Middle frontal gyrus (tissue), 1 donor: Measurements from ENCODE around the gene AMMECR1L.
"Not testable (repeated sequence)": the region's sequence is repeated elsewhere in the genome, so short reads cannot be mapped to it uniquely, and the experiment has no call there.

Experiments used
- DNase-seq: peaks from one replicate; pipeline ENCODE4 v3.0.0-alpha.2; 2015; ENCODE audit warnings: low spot score; ENCODE audit errors: extremely low spot score

Gene AMMECR1L

DNA sequence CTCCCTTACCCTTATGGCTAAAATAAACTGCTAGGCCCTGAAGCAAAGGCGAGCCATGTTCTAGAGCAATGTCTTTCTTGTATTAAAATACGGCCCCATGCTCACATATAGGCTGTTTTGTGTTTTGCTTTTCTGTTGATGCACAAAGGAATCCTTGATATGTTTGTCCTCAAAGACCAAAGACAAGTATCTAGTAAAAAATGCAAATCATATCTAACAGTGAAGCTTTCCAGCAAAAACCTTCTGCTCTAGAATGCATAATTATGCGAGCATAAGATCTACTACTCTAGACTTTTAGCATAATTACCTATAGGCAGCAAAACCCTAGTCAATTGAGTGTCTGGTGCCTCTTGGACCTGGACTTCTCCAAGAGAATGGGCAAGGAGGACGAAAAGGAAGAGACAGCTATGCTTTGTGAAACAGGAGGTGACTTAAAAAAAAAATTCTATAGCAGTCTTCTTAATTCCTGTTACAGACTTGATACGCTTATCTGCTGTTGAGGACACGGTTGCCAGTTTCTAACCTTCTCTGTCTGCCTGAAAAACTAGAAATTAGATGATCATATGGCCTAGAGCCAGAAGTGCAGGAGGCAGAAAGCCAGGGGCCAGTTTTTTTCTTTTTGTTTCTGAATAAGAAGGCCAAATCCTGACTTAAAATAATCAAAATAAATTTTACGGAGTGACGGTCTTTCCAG is 1.5 kb upstream of the AMMECR1L start:
- no peak for DNase-seq

DNA sequence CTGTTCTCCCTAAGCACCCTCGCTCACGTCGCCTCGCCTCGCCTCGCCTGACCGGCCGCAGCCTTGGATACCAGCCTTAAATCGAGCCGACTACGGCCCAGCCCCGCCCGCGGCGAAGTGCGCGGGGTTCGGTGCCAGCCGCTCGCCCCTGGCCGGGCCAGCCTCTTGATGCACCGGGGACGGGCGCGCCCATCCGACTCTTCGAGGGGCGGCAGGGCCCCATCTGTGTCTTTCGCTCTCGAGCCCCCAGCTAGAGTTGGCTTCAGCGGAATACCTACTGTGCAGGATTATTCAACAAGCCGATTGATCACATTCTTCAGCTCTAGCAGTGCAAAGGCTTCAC is 808 bp upstream of the AMMECR1L start:
- not testable (repeated sequence) for DNase-seq

DNA sequence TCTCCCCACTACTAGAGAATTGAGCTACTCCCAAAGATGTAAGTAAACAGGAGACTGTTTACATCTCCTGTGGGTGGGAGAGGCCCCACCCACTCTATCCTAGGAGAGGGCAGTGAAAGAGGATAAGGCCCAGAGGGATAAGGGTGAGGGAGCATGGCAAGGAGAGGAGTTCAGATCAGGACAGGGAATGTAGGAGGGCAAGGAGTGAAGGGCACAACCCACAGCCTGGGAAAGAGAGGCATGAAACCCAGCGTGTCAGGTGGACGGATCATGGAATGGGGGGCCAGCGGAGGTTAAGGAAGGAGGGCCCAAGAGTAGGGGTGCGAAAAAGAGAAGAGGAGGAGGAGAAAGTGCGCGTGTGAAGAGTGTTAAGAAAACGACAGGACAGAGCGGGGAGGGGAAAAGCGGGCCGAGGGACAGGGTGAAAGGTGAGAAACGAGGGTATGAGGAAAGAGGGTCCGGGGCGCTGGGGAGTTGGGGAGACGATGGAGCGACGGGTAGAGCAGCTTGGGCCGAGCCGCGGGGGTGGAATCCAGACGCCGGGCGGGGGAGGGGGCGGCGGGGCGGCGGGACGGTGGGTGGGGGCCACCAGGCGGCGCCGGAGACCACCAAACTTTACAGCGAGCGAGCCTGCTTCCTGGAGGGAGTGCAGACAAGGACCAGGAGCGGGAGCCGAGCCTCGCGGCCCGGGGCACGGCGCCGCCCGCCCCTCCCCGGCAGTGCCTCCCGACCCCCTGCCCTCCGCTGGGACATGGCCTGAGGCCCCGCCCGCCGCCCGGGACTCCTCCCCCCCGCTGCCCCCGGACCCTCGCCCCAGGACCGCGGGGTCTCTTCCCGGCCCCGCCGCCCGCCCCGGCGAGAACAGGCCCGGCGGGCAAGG is 655 bp downstream of the AMMECR1L start:
- not testable (repeated sequence) for DNase-seq

DNA sequence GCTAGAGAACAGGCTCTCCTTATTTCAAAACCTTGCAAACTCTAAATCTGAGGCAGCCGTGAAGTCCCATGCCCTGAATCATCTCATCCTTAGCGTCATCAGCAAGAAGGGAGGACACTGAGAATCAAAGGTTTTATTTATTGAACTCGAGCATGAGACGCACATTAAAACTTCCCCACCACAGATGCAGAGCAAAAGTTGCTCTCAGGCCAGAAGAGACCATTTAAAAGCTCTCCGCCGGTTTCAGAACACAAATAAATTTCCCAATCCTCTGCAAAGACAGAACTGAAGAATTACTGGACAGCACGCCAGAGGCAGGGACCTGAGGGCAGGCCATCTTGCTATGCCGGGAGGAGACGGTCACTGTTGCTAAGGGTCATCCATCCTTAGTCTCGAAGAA is 1.3 kb downstream of the AMMECR1L start:
- DNase-seq: no peak

DNA sequence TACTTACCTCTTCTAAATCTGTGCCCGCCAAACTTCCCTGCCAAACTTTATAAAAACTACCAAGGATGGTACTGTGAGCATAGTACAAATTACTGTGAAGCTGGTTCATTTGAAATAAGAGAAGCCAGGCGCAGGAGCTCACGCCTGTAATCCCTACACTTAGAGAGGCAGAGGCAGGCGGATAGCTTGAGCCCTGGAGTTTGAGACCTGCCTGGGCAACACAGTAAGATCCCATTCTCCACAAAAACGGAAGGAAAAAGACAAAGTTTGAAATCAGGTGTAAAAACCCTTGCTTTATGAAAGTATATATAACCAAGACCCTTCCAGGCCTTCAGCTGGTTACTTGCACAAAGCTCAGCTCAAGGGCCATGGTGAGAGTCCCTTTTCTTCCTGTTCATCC is 5.9 kb downstream of the AMMECR1L start:
- no peak for DNase-seq

DNA sequence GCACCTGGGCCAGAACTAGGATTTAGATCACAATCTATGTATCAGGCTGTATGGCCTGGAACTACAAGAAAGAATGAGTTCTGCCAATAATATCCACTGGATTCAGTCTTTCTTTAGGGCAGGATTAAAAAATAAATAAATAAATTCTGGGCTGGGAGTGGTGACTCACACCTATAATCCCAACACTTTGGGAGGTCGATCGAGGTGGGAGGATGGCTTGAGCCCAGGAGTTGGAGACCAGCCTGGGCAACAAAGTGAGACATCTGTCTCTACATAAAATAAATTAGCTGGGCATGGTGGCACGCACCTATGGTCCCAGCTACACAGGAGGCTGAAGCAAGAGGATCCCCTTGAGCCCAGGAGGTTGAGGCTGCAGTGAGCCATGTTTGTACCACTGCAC is 8.1 kb downstream of the AMMECR1L start:
- no peak for DNase-seq

DNA sequence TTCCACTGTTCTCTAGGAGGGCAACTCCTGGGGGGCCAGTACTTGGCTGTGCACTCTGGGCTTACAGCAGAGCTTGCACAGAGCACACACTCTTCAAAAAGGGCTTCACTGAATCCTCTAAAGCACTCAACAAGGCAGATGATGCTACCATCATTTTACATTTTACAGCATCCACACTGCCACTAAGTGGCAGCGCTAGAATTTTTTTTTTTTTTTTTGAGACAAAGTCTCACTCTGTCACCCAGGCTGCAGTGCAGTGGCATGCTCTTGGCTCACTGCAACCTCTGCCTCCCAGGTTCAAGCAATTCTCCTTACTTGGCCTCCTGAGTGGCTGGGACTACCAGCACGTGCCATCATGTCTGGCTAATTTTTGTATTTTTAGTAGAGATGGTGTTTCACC is 8.6 kb downstream of the AMMECR1L start:
- DNase-seq: no peak

DNA sequence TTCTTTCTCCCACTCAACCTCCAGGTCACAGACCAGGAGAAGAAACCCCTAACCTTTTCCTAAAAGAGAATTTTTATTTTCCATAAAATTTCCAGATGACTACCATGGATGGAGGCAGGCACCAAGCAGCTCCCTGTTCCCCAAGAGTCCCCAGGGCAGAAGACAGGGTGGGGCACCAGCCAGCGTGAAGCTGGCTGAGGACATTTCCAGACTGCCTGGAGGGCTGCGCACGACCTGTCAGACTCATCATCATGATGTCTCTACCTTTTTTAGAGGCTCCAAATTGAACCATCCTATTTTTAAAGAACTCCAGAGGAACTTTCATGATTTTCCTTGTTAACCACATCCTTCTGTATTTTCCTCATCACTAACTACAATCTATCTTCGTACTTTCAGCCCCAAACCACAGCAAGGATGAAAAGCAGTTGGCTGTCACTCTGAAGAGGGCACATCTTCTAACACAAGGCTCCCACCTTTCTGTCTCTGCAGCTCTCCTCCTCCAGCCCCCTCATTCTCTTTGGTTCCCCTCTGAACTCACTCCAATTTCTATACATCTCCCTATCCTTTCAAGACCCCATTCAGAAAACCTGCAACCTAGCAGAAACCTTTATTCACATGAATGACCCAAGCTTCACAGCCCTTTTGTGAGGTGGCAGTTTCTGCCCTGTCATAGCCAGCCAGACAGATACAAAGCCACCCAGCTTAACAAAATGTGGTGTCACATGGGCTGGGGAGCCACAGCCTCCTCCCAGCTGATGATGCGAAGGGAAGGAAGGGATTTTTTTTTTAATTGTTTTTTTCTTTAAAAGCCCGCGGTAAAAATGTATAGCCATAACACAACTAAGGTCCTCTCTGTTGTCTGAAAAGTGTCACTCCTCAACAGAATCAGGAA is 11.1 kb downstream of the AMMECR1L start:
- DNase-seq: no peak

DNA sequence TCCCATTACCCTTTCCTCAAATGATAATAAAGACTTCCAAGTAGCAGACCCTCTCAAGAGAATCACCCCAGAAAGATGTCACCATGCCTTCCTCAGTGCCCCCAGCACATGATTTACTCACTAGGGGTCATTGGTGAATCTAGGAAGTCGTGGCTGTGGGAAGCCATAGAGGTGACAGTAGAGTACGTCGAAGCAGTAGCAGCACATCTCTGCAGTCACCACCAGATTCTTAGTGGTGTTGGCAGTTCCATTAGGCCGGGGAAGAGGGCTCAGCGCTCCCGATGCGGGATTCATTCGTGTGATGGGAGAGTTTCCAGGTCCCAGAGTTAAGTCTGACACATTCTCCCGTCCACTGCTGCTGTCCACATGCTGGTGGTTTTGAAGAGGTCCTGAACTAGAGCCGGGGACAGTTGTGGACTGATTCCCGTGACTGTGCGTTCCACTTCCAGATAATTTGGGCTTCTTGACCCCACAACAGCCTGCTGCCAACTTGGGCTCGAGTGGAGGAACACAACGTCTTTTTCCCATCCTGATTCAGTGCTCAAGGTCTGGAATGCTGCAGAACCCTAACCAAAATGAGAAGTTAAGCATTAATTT is 12.0 kb downstream of the AMMECR1L start:
- DNase-seq: no peak

DNA sequence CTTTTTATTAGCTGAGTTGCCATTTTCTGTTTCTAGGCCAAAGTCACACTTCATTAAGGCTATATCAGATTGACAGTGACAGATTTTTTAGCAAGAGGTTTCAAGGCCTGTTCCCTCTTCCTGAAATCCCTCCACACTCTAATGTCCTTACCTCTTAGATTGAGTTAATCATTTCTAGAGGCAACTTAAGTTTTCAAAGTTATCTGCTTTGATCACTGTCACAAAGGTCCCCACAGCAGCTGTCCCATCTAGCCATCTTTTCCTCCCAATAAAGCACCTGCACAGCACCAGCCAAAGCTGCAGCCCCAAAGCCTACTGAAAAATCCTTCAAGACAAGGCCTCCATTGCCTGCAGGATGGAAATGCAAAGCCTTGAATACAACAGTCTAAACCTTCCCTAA is 13.4 kb downstream of the AMMECR1L start:
- no peak for DNase-seq

DNA sequence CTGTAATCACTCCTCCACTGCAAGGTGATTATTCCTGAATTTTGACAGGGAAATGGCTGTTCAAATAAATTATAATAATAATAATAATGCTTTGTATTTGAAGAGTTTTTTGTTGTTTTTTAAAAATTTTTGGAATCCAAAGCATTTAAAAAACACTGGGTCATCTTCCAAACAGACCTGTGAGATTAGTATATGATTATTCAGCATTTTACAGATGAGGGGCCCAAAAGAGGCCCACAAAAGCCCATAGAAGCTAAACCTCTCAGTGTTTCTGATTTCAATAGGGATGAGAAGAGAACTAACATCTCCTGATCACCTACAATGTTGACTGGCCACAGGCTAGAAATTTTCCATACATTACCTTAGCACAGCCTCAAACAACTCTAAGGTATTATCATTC is 19.8 kb downstream of the AMMECR1L start:
- DNase-seq: no peak

DNA sequence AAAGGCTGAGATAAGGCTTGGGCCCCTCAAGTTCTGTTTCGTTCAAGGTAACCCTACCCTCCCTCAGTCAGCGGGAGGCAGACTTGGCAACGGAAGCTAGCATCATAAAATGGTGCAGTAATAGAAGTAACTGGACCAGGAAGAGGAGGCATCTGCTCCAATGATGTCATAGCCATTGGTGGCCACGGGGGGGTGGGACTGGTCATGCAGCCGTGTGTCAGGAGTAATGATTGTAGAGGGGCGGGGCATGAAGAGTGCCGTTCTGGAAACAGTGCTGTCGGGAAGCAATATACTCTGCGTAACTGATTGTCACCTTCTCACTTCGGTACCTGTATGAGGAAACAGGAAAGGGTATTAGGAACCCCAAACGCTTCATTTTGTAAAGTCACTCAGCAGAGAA is 20.9 kb downstream of the AMMECR1L start:
- DNase-seq: no peak

DNA sequence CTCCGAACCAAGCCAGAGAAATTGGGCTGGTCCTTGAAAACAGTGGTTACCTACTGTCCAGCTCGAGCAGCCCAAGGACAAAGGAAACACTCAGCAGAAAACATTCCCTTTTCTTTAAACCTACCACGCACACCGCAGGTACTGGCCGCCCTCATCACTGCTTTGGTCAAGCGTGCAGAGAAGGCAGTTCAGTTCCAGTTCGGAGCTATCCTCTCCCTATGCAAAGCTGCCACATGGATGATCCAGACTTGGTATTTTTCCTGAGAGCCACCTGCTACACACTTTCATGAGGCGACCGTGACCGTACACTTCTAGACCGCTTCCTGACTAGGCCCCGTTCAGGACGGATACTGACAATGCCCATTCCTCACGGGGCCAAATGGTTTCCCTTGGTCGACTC is 23.5 kb downstream of the AMMECR1L start:
- no peak for DNase-seq

DNA sequence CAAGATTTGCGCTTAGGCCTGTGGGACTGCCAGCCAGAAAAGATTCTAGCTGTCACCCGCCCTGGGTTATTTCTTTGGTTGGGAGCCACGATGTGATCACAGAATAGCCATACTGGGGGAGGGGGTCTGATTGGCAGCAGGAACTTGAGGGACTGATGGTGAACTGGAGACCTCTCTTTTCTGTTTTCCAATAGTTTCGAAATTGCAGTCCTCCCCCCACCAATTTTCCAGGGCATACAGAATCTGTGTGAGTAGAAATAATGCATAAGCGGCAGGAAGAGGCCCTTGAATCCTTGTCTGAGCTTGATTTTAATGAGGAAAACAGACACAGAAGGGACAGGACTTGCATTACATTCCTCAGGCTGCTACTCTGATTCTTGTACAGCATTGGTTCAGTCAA is 25.6 kb downstream of the AMMECR1L start:
- no peak for DNase-seq

DNA sequence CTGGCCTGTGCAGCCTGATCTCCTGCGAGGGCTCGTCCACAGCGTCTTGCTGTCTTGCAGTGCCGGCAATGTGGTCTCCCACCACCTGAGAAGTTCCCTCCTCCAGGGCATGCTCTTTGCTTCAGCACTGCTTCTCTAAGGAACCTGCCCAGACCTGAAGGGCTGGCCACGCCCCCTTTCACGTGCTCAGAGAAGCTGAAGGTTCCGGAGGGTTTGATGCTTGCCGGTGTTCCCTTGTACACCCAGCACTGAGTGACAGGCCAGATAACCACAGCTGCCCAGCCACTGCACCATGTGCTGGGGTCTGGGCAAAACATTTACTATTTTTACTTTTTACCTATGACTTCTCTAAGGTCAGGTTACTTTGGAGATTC is 26.1 kb downstream of the AMMECR1L start:
- DNase-seq: no peak

DNA sequence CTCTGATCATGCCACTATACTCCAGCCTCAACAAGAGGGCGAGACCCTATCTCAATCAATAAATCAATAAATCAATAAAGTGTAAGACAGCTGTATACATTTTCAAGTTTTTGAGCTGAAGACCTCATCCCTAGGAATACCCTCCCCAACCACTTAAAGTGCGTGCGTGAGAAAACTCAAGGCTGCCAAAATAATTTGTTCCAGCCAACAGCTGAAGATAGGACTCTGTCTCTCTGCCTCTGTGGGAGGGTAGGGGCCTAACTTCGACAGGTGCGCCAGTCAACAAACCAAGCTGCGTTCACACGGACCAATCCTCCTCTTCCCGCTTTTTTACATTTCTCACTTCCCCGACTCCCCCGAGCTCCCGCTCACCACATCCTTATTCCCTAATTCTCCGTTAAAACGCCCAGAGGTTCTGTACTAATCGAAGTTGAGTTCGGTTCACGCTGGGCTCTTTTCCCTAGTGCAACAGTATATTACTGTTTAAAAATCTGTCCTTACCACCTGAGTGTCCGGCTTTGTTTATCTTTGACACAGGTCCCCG is 28.4 kb downstream of the AMMECR1L start:
- no peak for DNase-seq

DNA sequence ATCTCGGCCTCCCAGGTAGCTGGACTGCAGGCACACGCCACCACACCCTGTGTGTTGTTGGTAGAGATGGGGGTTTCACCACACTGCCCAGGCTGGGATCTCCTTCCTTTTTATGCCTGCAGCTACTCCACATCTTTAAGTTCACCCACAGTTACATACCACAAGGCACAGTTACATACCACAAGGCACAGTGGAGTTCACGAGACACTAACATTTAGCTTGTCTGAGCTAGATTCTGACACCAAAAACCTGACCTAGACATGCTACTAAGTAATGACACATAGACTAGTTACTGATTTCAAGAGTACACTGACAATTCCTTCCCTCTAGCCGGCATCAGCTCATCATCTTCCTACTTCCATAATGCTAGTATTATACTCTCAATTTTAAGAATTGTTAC is 32.1 kb downstream of the AMMECR1L start:
- DNase-seq: no peak

DNA sequence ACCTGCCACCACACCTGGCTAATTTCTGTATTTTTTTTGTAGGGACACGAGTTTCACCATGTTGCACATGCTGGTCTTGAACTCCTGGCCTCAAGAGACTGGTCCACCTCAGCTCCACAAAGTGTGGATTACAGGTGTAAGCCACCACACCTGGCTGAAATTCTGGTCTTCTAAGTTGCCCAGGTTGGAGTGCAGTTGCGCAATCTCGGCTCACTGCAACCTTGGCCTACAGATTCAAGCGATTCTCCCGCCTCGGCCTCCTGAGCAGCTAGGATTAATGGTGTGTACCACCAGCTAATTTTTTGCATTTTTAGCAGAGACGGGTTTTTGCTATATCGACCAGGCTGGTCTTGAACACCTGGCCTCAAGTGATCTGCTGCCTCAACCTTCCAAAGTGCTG is 33.4 kb downstream of the AMMECR1L start:
- no peak for DNase-seq

DNA sequence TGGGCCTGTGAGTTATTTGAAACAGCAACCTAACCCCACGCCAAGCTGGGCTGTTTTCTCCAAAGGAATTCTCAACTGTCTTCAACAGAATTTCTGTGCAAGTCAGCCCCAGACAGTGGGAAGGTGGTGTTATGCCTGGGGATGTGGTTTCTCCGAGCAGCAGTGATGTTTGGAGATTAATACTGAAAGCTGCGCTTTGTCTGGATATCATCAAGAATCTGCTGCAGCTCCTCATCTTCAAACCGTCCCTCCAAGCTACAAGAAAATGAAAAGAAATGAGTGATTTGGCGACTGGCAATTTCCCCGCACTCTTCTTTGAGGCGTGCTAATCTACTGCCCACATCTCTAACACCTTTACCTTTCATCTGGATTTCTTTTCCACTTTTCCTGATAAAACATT is 37.8 kb downstream of the AMMECR1L start:
- no peak for DNase-seq

DNA sequence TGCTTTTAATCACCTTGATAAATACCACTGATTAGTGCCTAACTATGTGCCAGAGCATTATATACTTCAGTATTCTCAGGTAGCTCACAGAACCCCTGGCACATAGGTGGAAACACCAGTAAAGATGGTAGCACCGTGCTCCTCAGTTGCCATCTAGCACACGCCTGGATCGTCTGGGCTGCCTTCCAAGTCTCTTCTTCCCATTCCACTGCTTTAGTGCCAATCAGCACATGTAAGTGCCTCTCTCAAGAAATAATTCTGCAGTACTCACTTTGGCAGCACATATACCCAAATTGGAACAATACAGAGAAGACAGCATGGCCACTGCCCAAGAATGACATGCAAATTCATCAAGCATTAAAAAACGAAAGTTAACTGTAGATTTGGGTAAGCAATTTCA is 40.8 kb downstream of the AMMECR1L start:
- no peak for DNase-seq

DNA sequence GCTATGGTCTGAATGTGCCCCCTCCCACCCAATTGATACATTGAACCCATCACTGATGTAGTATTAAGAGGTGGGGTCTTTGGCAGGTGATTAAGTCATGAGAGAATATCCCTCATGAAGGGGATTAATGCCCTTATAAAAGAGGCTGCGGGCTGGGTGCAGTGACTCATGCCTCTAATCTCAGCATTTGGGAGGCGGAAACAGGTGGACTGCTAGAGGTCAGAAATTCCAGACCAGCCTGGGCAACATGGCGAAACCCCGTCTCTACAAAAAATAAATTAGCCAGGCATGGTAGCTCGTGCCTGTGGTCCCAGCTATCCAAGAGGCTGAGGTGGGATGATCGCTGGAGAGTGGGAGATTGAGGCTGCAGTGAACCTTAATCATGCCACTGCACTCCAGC is 42.1 kb downstream of the AMMECR1L start:
- no peak for DNase-seq
